ENCODE measurements around the gene CSTF1.
"Not testable (repeated sequence)": the region's sequence is repeated elsewhere in the genome, so short reads cannot be mapped to it uniquely, and the experiment has no call there.

Gene CSTF1

GRCh38 chr20:56403465-56403864 is 11.0 kb downstream of the CSTF1 start:
- DNase-seq (ENCODE audit: low read depth in 2 of 3, low spot score in 1 of 3): no peak

GRCh38 chr20:56405356-56405755 is 12.9 kb downstream of the CSTF1 start:
- not testable (repeated sequence) for DNase-seq (ENCODE audit: low read depth in 2 of 3, low spot score in 1 of 3)

GRCh38 chr20:56406910-56407309 is 14.5 kb downstream of the CSTF1 start:
- DNase-seq (ENCODE audit: low read depth in 2 of 3, low spot score in 1 of 3): no peak

- no peak for DNase-seq (ENCODE audit: low read depth in 2 of 3, low spot score in 1 of 3)
These were observed 17.1 kb downstream of the CSTF1 start for GRCh38 chr20:56409521-56409920.

- DNase-seq (ENCODE audit: low read depth in 2 of 3, low spot score in 1 of 3): no peak
These were observed 17.5 kb downstream of the CSTF1 start for GRCh38 chr20:56409956-56410355.

- not testable (repeated sequence) for DNase-seq (ENCODE audit: low read depth in 2 of 3, low spot score in 1 of 3)
These were observed 18.8 kb downstream of the CSTF1 start for GRCh38 chr20:56411287-56411686.

GRCh38 chr20:56411759-56412472 is 19.5 kb downstream of the CSTF1 start, which contains the start of gene CASS4:
Gene CASS4, plus strand, starts transcription at chr20:56412260. Its CDS starts 199 bp downstream, at chr20:56412459.
- no peak for DNase-seq (ENCODE audit: low read depth in 2 of 3, low spot score in 1 of 3)

- no peak for DNase-seq (ENCODE audit: low read depth in 2 of 3, low spot score in 1 of 3)
These were observed 20.0 kb downstream of the CSTF1 start for GRCh38 chr20:56412473-56412790.

GRCh38 chr20:56412949-56413348 is 20.5 kb downstream of the CSTF1 start:
- no peak for DNase-seq (ENCODE audit: low read depth in 2 of 3, low spot score in 1 of 3)

GRCh38 chr20:56414842-56415765 is 22.7 kb downstream of the CSTF1 start:
- peak; percentile 47 to 66 (median 66) for DNase-seq (ENCODE audit: low read depth in 2 of 3, low spot score in 1 of 3)

GRCh38 chr20:56417402-56417801 is 25.0 kb downstream of the CSTF1 start:
- no peak for DNase-seq (ENCODE audit: low read depth in 2 of 3, low spot score in 1 of 3)

- DNase-seq (ENCODE audit: low read depth in 2 of 3, low spot score in 1 of 3): no peak
These were observed 25.5 kb downstream of the CSTF1 start for GRCh38 chr20:56417911-56418310.

- DNase-seq (ENCODE audit: low read depth in 2 of 3, low spot score in 1 of 3): no peak
These were observed 26.0 kb downstream of the CSTF1 start for GRCh38 chr20:56418385-56418861.

GRCh38 chr20:56420028-56420427 is 27.6 kb downstream of the CSTF1 start:
- DNase-seq (ENCODE audit: low read depth in 2 of 3, low spot score in 1 of 3): no peak

- no peak for DNase-seq (ENCODE audit: low read depth in 2 of 3, low spot score in 1 of 3)
These were observed 28.7 kb downstream of the CSTF1 start for GRCh38 chr20:56420940-56421688.

GRCh38 chr20:56422076-56422823 is 29.8 kb downstream of the CSTF1 start:
- DNase-seq (ENCODE audit: low read depth in 2 of 3, low spot score in 1 of 3): no peak

GRCh38 chr20:56422824-56423189 is 30.4 kb downstream of the CSTF1 start:
- DNase-seq (ENCODE audit: low read depth in 2 of 3, low spot score in 1 of 3): no peak

- DNase-seq (ENCODE audit: low read depth in 2 of 3, low spot score in 1 of 3): no peak
These were observed 30.8 kb downstream of the CSTF1 start for GRCh38 chr20:56423211-56423610.

GRCh38 chr20:56423886-56424285 is 31.4 kb downstream of the CSTF1 start:
- DNase-seq (ENCODE audit: low read depth in 2 of 3, low spot score in 1 of 3): no peak

GRCh38 chr20:56424931-56425330 is 32.5 kb downstream of the CSTF1 start:
- no peak for DNase-seq (ENCODE audit: low read depth in 2 of 3, low spot score in 1 of 3)

- no peak for DNase-seq (ENCODE audit: low read depth in 2 of 3, low spot score in 1 of 3)
These were observed 33.6 kb downstream of the CSTF1 start for GRCh38 chr20:56426026-56426425.
